Neural cell (in vitro differentiated cells): ENCODE results near the gene GNAI1. TPM values are rescaled to one million over a fixed set of nuclear protein-coding genes. Genes with fewer than 3 reads are reported as not detected.

ENCODE experiments used
- H2AFZ ChIP-seq: fragments of 200-600, 300-800 bp; sonication (generic), shearing (Covaris generic); 2 replicates; pipeline ENCODE4 v1.6.0; 2014; ENCODE audit warnings: low read depth, mild to moderate bottlenecking, antibody characterized with exemption, low read length, moderate library complexity
- H3F3A ChIP-seq: fragments of 200-600 bp; shearing (Covaris generic); 2 replicates; pipeline ENCODE4 v1.6.1; 2016; ENCODE audit warnings: mild to moderate bottlenecking, moderate library complexity, mixed read lengths, antibody characterized with exemption, low read length; ENCODE audit not compliant: insufficient read depth, poor library complexity, severe bottlenecking
- H3K27ac ChIP-seq: fragments of 200-600, 300-800 bp; sonication (generic), shearing (Covaris generic); 2 replicates; pipeline ENCODE4 v1.5.1; 2014; ENCODE audit warnings: mild to moderate bottlenecking, low read length, moderate library complexity
- H3K27me3 ChIP-seq: fragments of 300-800, 200-600 bp; sonication (generic), shearing (Covaris generic); 2 replicates; pipeline ENCODE4 v1.6.0; 2014; ENCODE audit warnings: mild to moderate bottlenecking, low read depth, low read length, moderate library complexity; ENCODE audit not compliant: insufficient read depth
- H3K36me3 ChIP-seq: fragments of 300-800, 200-600 bp; sonication (generic), shearing (Covaris generic); 2 replicates; pipeline ENCODE4 v1.5.1; 2014; ENCODE audit warnings: mild to moderate bottlenecking, antibody characterized with exemption, low read length, moderate library complexity; ENCODE audit not compliant: insufficient read depth
- H3K4me2 ChIP-seq: fragments of 300-800, 200-600 bp; sonication (generic), shearing (Covaris generic); 2 replicates; pipeline ENCODE4 v1.6.0; 2014; ENCODE audit warnings: mild to moderate bottlenecking, low read length
- H3K4me3 ChIP-seq: fragments of 300-800, 200-600 bp; sonication (generic), shearing (Covaris generic); 2 replicates; pipeline ENCODE4 v1.5.1; 2014; ENCODE audit warnings: mild to moderate bottlenecking, low read length, moderate library complexity
- H3K79me2 ChIP-seq: fragments of 200-600 bp; shearing (Covaris generic); replicated peaks from 2 replicates; pipeline ENCODE4 v1.6.0; 2014; ENCODE audit warnings: mild to moderate bottlenecking, low read length, moderate library complexity; ENCODE audit not compliant: insufficient read depth
- H3K9ac ChIP-seq: fragments of 300-800, 200-600 bp; sonication (generic), shearing (Covaris generic); 2 replicates; pipeline ENCODE4 v1.6.1; 2016; ENCODE audit warnings: mild to moderate bottlenecking, low read length, mixed read lengths
- H3K9me2 ChIP-seq: fragments of 200-600 bp; shearing (Covaris generic); 2 replicates; pipeline ENCODE4 v1.6.1; 2016; ENCODE audit warnings: mild to moderate bottlenecking, low read length, mixed read lengths; ENCODE audit not compliant: insufficient read depth
- H3K9me3 ChIP-seq: fragments of 200-600, 300-800 bp; sonication (generic), shearing (Covaris generic); 2 replicates; pipeline ENCODE4 v1.6.1; 2016; ENCODE audit warnings: mild to moderate bottlenecking, mixed run types, low read length, moderate library complexity, mixed read lengths
- H4K20me1 ChIP-seq: fragments of 200-600 bp; shearing (Covaris generic); 2 replicates; pipeline ENCODE4 v1.6.1; 2016; ENCODE audit warnings: mild to moderate bottlenecking, mixed run types; ENCODE audit not compliant: insufficient read depth
- EP300 ChIP-seq: fragments of 450-650 bp; conservative IDR thresholded peaks from 2 replicates; pipeline ENCODE4 v1.6.1; 2014; ENCODE audit warnings: antibody characterized with exemption, mild to moderate bottlenecking, moderate library complexity; ENCODE audit not compliant: poor library complexity, severe bottlenecking
- EZH2 ChIP-seq: fragments of 200-600, 300-800 bp; shearing (Covaris generic), sonication (generic); IDR thresholded peaks from 2 replicates; pipeline ENCODE4 v1.6.1; 2014; ENCODE audit warnings: antibody characterized with exemption, low read length, borderline replicate concordance, mild to moderate bottlenecking; ENCODE audit not compliant: insufficient read depth, poor library complexity, severe bottlenecking
- MXI1 ChIP-seq: fragments of 450-650 bp; conservative IDR thresholded peaks from 2 replicates; pipeline ENCODE4 v1.6.1; 2014; ENCODE audit warnings: antibody characterized with exemption, mild to moderate bottlenecking; ENCODE audit not compliant: poor library complexity, severe bottlenecking
- POLR2AphosphoS5 ChIP-seq: IDR thresholded peaks from 2 replicates; pipeline ENCODE4 v1.6.1; 2012
- RAD21 ChIP-seq: fragments of 450-650 bp; conservative IDR thresholded peaks from 2 replicates; pipeline ENCODE4 v1.6.1; 2014; ENCODE audit warnings: antibody characterized with exemption, mild to moderate bottlenecking, moderate library complexity
- REST ChIP-seq: IDR thresholded peaks from 2 replicates; pipeline ENCODE4 v1.6.1; 2012; ENCODE audit warnings: borderline replicate concordance
- SMC3 ChIP-seq: fragments of 450-650 bp; conservative IDR thresholded peaks from 2 replicates; pipeline ENCODE4 v1.6.1; 2014; ENCODE audit warnings: antibody characterized with exemption, mild to moderate bottlenecking, moderate library complexity; ENCODE audit not compliant: poor library complexity
- TAF1 ChIP-seq: IDR thresholded peaks from 2 replicates; pipeline ENCODE4 v1.6.1; 2012; ENCODE audit warnings: low read depth
- polyA plus RNA-seq: library from polyadenylated mRNA; depleted of rRNA; stranded (reverse); fragments of >200 nt; gene quantifications from 2 replicates; pipeline ENCODE4 v1.2.3, GENCODE V29; 2014
- TF ChIP-seq, protein P1 (sequence below): fragments of 450-650 bp; IDR thresholded peaks from 2 replicates; pipeline ENCODE4 v1.5.1; 2014; ENCODE audit warnings: antibody characterized with exemption, mild to moderate bottlenecking, moderate library complexity; ENCODE audit not compliant: poor library complexity, severe bottlenecking

Gene GNAI1
- polyA plus RNA-seq, 1 donor from 2014 or later, result 69.3 TPM

- Histone ChIP-seq H3K79me2 (peaks cover 73% of the 10 kb centered on the region), H3K9me2 (no peaks in the 10 kb centered on the region), H3K4me3 (no peak overlapping the region), H3K9me3 (no peaks in the 10 kb centered on the region), H3F3A (no peaks in the 10 kb centered on the region), H3K9ac (no peak overlapping the region), H2AFZ (no peak overlapping the region), H3K27ac (no peak overlapping the region), H4K20me1 (no peaks in the 10 kb centered on the region), H3K27me3 (no peaks in the 10 kb centered on the region), H3K36me3 (no peaks in the 10 kb centered on the region), H3K4me2 (no peak overlapping the region)
- no peak for TF ChIP-seq SMC3
- no peak for TF ChIP-seq RAD21
- no peak for TF ChIP-seq REST
- no peak for TF ChIP-seq EP300
- TF ChIP-seq, protein P1, sequence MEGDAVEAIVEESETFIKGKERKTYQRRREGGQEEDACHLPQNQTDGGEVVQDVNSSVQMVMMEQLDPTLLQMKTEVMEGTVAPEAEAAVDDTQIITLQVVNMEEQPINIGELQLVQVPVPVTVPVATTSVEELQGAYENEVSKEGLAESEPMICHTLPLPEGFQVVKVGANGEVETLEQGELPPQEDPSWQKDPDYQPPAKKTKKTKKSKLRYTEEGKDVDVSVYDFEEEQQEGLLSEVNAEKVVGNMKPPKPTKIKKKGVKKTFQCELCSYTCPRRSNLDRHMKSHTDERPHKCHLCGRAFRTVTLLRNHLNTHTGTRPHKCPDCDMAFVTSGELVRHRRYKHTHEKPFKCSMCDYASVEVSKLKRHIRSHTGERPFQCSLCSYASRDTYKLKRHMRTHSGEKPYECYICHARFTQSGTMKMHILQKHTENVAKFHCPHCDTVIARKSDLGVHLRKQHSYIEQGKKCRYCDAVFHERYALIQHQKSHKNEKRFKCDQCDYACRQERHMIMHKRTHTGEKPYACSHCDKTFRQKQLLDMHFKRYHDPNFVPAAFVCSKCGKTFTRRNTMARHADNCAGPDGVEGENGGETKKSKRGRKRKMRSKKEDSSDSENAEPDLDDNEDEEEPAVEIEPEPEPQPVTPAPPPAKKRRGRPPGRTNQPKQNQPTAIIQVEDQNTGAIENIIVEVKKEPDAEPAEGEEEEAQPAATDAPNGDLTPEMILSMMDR, result no peak
- TF ChIP-seq POLR2AphosphoS5, result no peak
- TF ChIP-seq EZH2, result no peak
- no peak for TF ChIP-seq MXI1
- no peak for TF ChIP-seq TAF1
Measured at GRCh38 chr7:80142853-80143580, 8.4 kb downstream of the GNAI1 start.

DNA sequence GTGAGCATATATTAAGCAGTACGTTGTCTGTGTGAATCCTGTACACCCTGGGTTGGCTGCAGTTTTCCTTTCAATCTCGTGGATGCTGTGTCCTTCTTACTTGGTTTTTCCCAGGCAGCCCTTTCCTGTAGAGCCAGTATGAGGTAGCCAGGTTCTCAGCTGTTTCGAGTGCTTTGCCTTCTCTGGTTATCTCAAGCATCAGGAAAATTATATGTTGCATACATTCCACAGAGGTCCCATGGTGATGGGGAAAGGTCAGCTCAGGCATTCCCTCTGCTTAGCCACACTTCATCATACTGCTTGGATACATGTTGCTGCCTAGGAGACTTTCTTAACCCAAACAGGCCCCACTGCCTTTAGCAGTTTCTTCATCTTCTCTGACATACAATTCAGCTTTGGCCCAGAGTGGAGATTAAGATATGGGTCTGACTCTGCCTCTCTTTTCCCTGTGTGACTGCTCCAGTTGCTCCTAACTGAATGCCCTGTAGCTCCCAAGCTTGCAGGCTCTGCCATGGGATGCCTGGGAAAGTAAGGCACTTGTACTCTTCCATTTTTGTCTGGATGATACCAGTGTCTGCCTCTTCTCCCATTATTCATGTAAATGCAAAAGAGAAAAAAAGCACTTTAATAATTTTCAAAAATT, 11.3 kb downstream of the GNAI1 start:
- H3F3A ChIP-seq, result no peaks in the 10 kb centered on the region
- no peaks in the 10 kb centered on the region for H3K27me3 ChIP-seq
- TF ChIP-seq EP300 (no peak), REST (no peak), RAD21 (no peak), SMC3 (no peak), POLR2AphosphoS5 (no peak), EZH2 (no peak), TAF1 (no peak), MXI1 (no peak)
- TF ChIP-seq, protein P1, result no peak
- H3K9ac ChIP-seq, result no peak overlapping the region
- H2AFZ ChIP-seq, result no peak overlapping the region
- no peaks in the 10 kb centered on the region for H4K20me1 ChIP-seq
- H3K79me2 ChIP-seq, result peaks cover 64% of the 10 kb centered on the region
- no peak overlapping the region for H3K27ac ChIP-seq
- no peaks in the 10 kb centered on the region for H3K9me3 ChIP-seq
- no peak overlapping the region for H3K4me2 ChIP-seq
- H3K9me2 ChIP-seq, result no peaks in the 10 kb centered on the region
- H3K36me3 ChIP-seq, result no peaks in the 10 kb centered on the region
- H3K4me3 ChIP-seq, result no peak overlapping the region
